HG02852 (cell line): ENCODE results near the gene CNNM3.

ENCODE experiments used
- ATAC-seq: cut with Tn5 transposase; IDR thresholded peaks from one replicate; pipeline ENCODE4 v1.9.1; 2021; ENCODE audit warnings: mild to moderate bottlenecking, moderate library complexity; ENCODE audit not compliant: unreplicated experiment

The CNNM3 gene

DNA sequence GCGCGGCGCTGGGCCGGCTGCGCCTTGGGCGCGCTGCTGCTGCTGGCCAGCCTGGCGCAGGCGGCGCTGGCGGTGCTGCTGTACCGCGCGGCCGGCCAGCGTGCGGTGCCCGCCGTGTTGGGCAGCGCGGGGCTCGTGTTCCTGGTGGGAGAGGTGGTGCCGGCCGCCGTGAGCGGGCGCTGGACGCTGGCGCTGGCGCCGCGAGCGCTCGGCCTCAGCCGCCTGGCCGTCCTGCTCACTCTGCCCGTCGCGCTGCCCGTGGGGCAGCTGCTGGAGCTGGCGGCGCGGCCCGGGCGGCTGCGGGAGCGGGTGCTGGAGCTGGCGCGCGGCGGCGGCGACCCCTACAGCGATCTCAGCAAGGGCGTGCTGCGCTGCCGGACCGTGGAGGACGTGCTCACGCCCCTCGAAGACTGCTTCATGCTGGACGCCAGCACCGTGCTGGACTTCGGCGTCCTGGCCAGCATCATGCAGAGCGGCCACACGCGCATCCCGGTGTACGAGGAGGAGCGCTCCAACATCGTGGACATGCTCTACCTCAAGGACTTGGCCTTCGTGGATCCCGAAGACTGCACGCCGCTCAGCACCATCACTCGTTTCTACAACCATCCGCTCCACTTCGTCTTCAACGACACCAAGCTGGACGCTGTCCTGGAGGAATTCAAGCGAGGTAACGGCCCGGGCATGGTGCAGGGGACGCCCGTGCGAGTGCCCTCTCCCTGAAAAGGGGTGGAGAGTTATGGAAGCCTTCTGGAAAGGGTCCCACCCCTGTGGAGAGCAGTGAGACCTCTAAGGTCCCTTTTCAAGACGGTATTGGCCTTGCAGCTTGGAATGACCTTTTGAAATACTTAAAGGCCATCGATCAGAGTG is 1.0 kb downstream of the CNNM3 start:
- ATAC-seq, result no peak

DNA sequence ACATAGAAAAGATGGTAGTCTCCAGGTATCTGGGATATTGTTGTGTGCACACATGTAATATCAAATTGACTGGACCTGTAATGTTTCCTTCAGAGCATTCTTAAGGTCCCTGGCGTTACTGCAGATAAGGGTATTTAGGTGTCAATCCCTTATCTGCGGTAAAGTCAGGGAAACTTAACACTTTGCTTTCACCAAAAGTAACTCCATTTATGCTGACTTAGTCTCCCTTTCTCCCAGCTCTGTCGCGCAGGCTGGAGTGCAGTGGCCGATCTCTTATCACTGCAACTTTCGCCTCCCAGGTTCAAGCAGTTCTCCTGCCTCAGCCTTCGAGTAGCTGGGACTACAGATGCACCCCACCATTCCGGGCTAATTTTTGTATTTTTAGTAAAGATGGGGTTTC is 1.8 kb downstream of the CNNM3 start:
- ATAC-seq, result no peak

DNA sequence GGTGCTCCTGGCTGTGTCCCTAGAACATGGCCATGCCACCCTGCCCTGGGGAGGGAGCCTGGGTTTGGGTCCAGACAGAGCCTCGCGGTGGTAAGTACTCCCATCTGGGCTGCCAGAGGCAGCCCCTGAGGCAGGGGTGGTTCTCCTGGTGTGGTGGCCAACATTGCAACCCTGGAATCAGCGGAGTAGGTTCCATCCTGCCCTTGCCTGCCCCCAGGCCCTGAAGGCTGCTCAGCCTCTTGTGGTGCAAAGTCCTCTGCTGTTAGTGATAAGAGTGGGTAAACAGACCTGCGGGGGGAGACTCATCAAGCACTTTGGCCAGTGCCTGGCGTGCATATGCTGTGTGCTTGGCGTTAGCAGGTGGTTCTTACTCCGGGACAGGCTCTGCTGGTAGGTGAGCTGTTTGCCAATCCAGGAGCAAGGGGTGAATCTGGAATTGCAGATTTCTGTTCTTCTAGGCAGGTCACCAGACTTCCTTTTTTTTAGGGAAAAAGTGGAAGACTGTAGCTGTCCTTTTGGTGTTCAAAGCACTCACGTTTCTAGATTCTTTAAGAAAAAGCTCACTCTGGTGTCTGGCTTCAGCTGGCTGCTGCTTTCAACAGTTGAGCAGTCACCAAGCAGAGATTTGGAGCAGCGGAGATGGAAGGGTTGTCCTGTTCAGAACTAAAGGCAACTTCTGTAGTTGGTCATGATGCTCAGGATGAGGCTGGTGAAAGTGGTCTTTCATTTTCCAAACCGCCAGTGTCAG is 3.2 kb downstream of the CNNM3 start:
- ATAC-seq, result no peak

DNA sequence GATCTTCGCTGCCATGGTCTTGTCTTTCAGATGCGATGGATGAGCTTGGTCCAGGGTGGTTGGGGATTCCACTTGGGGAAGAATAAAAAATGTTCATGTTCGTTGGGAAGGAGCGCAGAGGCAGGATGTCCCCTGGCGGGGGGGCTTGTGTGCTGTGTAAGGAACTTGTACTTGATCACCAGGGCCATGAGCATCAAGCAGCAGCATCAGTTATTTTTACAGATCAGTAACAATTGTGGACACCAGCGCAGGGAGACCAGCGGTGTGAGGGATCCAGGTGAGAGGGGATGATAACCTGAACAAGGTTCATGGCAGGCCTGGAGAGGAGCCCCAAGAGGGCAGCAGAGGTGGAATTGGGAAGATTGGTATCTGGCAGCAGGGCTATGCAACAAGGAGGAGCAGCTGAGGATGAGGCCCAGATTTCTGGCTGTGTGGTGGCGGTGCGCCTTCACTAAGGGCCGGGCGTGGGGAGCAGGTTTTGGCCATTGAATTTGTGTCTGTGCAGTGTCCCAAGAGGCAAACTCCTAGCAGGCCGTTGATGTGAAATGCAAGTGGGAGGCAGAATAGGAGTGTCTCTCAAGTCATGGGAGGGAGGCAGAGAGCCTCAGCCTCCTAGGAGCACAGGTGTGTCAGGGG is 3.9 kb downstream of the CNNM3 start:
- ATAC-seq, result no peak

- no peak for ATAC-seq
Observed at GRCh38 chr2:96821113-96821675, 5.1 kb downstream of the CNNM3 start.

DNA sequence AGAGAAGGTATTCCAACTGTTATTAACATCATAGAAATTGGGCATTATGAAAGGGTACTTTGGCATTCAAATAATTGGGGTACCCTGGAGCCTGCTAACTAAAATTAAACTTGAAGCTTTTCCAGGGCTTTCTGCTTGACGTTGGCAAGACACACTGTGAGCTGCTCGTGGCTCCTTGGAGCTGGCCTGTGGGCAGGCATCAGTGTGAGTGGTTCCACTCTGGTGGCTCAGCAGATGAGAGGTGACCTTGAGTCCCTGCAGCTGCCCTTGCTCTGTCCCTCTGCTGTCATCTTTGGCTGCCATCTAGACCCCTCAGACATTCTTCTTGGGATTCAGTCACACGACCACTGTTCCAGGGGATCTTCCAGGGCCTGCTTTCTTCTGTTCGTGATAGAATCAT is 6.7 kb downstream of the CNNM3 start:
- no peak for ATAC-seq

GRCh38 chr2:96823198-96823597 is 7.1 kb downstream of the CNNM3 start:
- no peak for ATAC-seq

GRCh38 chr2:96824079-96824870 is 8.2 kb downstream of the CNNM3 start:
- no peak for ATAC-seq

DNA sequence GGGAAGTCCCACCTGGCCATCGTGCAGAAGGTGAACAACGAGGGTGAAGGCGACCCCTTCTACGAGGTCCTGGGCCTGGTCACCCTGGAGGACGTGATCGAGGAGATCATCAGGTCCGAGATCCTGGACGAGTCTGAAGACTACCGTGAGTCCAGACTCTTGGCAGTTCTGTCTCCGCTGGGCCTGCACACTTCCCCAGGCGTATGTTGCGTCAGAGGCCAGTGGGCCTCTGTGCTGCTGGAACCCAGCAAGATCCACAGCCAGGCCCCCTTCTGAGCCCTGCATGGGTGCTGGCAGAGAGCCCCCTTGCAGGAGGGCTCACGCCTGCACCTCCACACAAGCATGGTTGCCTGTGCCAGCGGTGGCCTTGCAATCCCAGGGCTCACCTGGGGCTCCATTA is 9.0 kb downstream of the CNNM3 start:
- no peak for ATAC-seq

GRCh38 chr2:96826546-96827278 is 10.6 kb downstream of the CNNM3 start:
- ATAC-seq, result no peak

DNA sequence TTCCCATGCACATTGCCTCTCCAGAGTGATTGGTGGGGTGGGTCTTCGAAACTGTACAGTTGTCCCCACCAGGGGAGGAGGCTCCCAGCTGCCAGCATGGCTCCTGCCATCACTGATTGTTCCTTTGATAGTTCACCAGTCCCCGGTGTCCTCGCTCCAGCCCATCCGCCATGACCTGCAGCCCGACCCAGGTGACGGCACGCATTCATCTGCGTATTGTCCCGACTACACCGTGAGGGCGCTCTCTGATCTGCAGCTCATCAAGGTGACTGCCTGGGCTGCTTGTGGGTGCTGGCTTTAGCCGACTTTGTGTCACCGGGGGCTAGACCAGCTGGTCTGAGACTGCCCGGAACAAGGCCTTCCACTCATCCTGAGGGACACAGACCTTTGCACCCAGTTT is 12.4 kb downstream of the CNNM3 start:
- no peak for ATAC-seq

- ATAC-seq, result no peak
Observed at GRCh38 chr2:96828874-96829273, 12.8 kb downstream of the CNNM3 start.

DNA sequence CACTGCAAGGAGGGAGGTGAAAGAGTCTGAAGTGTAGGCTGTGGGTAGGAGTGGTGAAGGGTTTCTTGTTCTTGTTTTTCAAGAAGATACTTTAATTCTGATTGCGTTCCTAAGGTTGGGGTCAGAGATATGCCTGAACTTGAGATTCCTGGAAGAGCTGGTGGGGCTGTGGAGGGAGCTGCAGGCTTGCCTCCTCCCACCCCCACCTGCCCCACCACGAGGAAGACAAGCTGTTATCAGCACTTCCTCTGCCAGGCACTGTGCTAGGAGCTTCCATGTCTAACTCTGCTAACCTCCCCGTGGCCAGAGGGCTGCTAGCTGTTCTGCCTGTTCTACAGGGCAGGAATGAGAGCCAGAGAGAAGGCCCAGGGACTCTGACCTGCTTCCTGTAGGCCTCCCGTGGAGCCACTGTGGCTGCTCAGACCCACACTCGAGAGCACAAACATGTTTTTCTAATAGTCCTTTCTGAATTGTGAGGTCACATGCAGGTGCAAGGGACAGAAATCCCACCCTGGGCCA is 14.0 kb downstream of the CNNM3 start:
- ATAC-seq, result no peak

- no peak for ATAC-seq
Observed at GRCh38 chr2:96831679-96832078, 15.6 kb downstream of the CNNM3 start.

- no peak for ATAC-seq
Observed at GRCh38 chr2:96832408-96832753, 16.3 kb downstream of the CNNM3 start.

- no peak for ATAC-seq
Observed at GRCh38 chr2:96832754-96833507, 16.9 kb downstream of the CNNM3 start.

DNA sequence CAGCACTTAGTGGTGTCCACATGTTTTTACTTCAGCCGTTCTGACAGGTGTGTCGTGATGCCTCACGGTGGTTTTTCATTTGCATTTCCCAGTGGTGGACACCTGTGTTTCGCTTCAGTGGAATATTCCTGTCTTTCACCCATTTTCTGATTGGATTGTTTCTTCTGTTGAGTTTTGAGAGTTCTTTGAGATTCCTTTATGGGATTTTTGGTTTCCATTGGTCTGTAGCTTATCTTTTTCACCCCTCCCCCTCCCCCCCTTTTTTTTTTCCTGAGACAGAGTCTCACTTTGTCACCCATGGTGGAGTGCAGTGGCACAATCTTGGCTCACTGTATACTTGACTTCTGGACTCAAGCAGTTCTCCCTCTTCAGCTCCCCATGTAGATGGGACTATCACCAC is 19.8 kb downstream of the CNNM3 start:
- ATAC-seq, result no peak

- no peak for ATAC-seq
Observed at GRCh38 chr2:96837575-96837974, 21.5 kb downstream of the CNNM3 start.
